Measurements from ENCODE around the gene STXBP6. TPM values are rescaled to one million over a fixed set of nuclear protein-coding genes. Genes with fewer than 3 reads are reported as not detected.

The STXBP6 gene
- polyA plus RNA-seq, 1 donor (not counting 4 experiments of a cell fraction or from before 2014, with no cell fraction given) = 1.4 TPM

- H4K20me1 ChIP-seq (ENCODE audit: control insufficient read depth, extremely low read depth, insufficient read depth, low read length) = no peaks in the 10 kb centered on the region
- H3K27me3 ChIP-seq (ENCODE audit: control insufficient read depth, extremely low read depth, insufficient read depth, low read length) = peaks cover 23% of the 10 kb centered on the region
- H3K4me2 ChIP-seq (ENCODE audit: control insufficient read depth, extremely low read depth, insufficient read depth, low read depth, low read length) = no peak overlapping the region
- no peaks in the 10 kb centered on the region for H3K9me1 ChIP-seq (ENCODE audit: control insufficient read depth, extremely low read depth, insufficient read depth, low read length)
- peaks cover 24% of the 10 kb centered on the region for H3K4me1 ChIP-seq (ENCODE audit: control insufficient read depth, extremely low read depth, insufficient read depth, low read length)
- FAIRE-seq = no peak
- no peaks in the 10 kb centered on the region for H3K79me2 ChIP-seq (ENCODE audit: control insufficient read depth, insufficient read depth, low read length)
- no peaks in the 10 kb centered on the region for H3K9me3 ChIP-seq (ENCODE audit: control insufficient read depth, low read depth, low read length)
- TF ChIP-seq CTCF (optimal IDR thresholded peaks at IDR 0.05 in 1 of 3, IDR thresholded peaks at IDR 0.05 in 1 of 3, conservative IDR thresholded peaks at IDR 0.05 in 1 of 3; ENCODE audit: extremely low read depth in 1 of 3, insufficient read depth in 2 of 3, low read length in 3 of 3) (no peak), EZH2 (IDR thresholded peaks at IDR 0.05; ENCODE audit: low read length) (no peak)
- no peaks in the 10 kb centered on the region for H3K36me3 ChIP-seq (ENCODE audit: control insufficient read depth in 2 of 2, extremely low read depth in 1 of 2, insufficient read depth in 2 of 2, low read length in 2 of 2)
- dilution Hi-C loops (cut with MboI; ENCODE audit: extremely low pct_ligation_motif_present, low sequenced_read_pairs) = no loop called here
- no peak overlapping the region for H2AFZ ChIP-seq (ENCODE audit: control insufficient read depth, low read length)
- no peak overlapping the region for H3K4me3 ChIP-seq (ENCODE audit: control insufficient read depth in 2 of 3, extremely low read depth in 1 of 3, insufficient read depth in 2 of 3, low read depth in 1 of 3, low read length in 3 of 3)
- no peak overlapping the region for H3K9ac ChIP-seq (ENCODE audit: control insufficient read depth, extremely low read depth, insufficient read depth, low read length)
- no peak overlapping the region for H3K27ac ChIP-seq (ENCODE audit: control insufficient read depth, insufficient read depth, low read length)
- no peak for DNase-seq (ENCODE audit: low read depth, low spot score)
Observed at GRCh38 chr14:25052921-25053320, 3.0 kb upstream of the STXBP6 start.

GRCh38 chr14:25052385-25052784 lies 2.4 kb upstream of the STXBP6 start:
- no peaks in the 10 kb centered on the region for H3K9me3 ChIP-seq (ENCODE audit: control insufficient read depth, low read depth, low read length)
- H3K36me3 ChIP-seq (ENCODE audit: control insufficient read depth in 2 of 2, extremely low read depth in 1 of 2, insufficient read depth in 2 of 2, low read length in 2 of 2) = no peaks in the 10 kb centered on the region
- H4K20me1 ChIP-seq (ENCODE audit: control insufficient read depth, extremely low read depth, insufficient read depth, low read length) = no peaks in the 10 kb centered on the region
- H3K27me3 ChIP-seq (ENCODE audit: control insufficient read depth, extremely low read depth, insufficient read depth, low read length) = peaks cover 23% of the 10 kb centered on the region
- H3K27ac ChIP-seq (ENCODE audit: control insufficient read depth, insufficient read depth, low read length) = no peak overlapping the region
- H3K4me2 ChIP-seq (ENCODE audit: control insufficient read depth, extremely low read depth, insufficient read depth, low read depth, low read length) = no peak overlapping the region
- dilution Hi-C loops (cut with MboI; ENCODE audit: extremely low pct_ligation_motif_present, low sequenced_read_pairs) = no loop called here
- TF ChIP-seq EZH2 (IDR thresholded peaks at IDR 0.05; ENCODE audit: low read length) (no peak), CTCF (optimal IDR thresholded peaks at IDR 0.05 in 1 of 3, IDR thresholded peaks at IDR 0.05 in 1 of 3, conservative IDR thresholded peaks at IDR 0.05 in 1 of 3; ENCODE audit: extremely low read depth in 1 of 3, insufficient read depth in 2 of 3, low read length in 3 of 3) (no peak)
- no peak overlapping the region for H3K4me3 ChIP-seq (ENCODE audit: control insufficient read depth in 2 of 3, extremely low read depth in 1 of 3, insufficient read depth in 2 of 3, low read depth in 1 of 3, low read length in 3 of 3)
- no peak for DNase-seq (ENCODE audit: low read depth, low spot score)
- H2AFZ ChIP-seq (ENCODE audit: control insufficient read depth, low read length) = no peak overlapping the region
- H3K9me1 ChIP-seq (ENCODE audit: control insufficient read depth, extremely low read depth, insufficient read depth, low read length) = no peaks in the 10 kb centered on the region
- FAIRE-seq = no peak
- no peak overlapping the region for H3K9ac ChIP-seq (ENCODE audit: control insufficient read depth, extremely low read depth, insufficient read depth, low read length)
- peaks cover 24% of the 10 kb centered on the region for H3K4me1 ChIP-seq (ENCODE audit: control insufficient read depth, extremely low read depth, insufficient read depth, low read length)
- no peaks in the 10 kb centered on the region for H3K79me2 ChIP-seq (ENCODE audit: control insufficient read depth, insufficient read depth, low read length)
